ENCODE data around the gene ADD3. TPM values are rescaled to one million over a fixed set of nuclear protein-coding genes. Genes with fewer than 3 reads are reported as not detected.
"Not testable (repeated sequence)": the region's sequence is repeated elsewhere in the genome, so short reads cannot be mapped to it uniquely, and the experiment has no call there.

ADD3 gene
- total RNA-seq, 4 donors from 2014 or later = 257 to 644 (median 358) TPM

GRCh38 chr10:110045772-110046171 is 38.0 kb downstream of the ADD3 start:
- TF ChIP-seq CTCF (IDR thresholded peaks at IDR 0.05) (no peak), POLR2A (IDR thresholded peaks at IDR 0.05) (no peak)
- 88 to 92% methylated on average over 2 of the region's 2 CpGs for WGBS, 2 donors
- intact Hi-C loops (cut with DNase I) = no loop called here
- no peaks in the 10 kb centered on the region for H3K36me3 ChIP-seq
- no peak overlapping the region for H3K4me3 ChIP-seq (replicated peaks in 1 of 3)
- peaks cover 14 to 28% of the 10 kb centered on the region in 2 donors for H3K4me1 ChIP-seq
- H3K27me3 ChIP-seq = no peaks in the 10 kb centered on the region
- no peaks in the 10 kb centered on the region for H3K9me3 ChIP-seq
- H3K27ac ChIP-seq = no peak overlapping the region
- no peak for DNase-seq

- H3K9me3 ChIP-seq; H3K36me3 ChIP-seq; DNase-seq; H3K4me3 ChIP-seq (replicated peaks in 1 of 3); intact Hi-C loops (cut with DNase I); H3K27me3 ChIP-seq; H3K27ac ChIP-seq: not testable (repeated sequence)
- peaks cover 14% of the 10 kb centered on the region in 2 donors for H3K4me1 ChIP-seq
- WGBS, 2 donors = 93% methylated on average over 2 of the region's 2 CpGs
Measured at GRCh38 chr10:110048145-110048544, 40.4 kb downstream of the ADD3 start.

- no peaks in the 10 kb centered on the region for H3K27me3 ChIP-seq
- H3K36me3 ChIP-seq = no peaks in the 10 kb centered on the region
- no peak overlapping the region for H3K4me3 ChIP-seq (replicated peaks in 1 of 3)
- no peak overlapping the region for H3K27ac ChIP-seq
- H3K4me1 ChIP-seq = peaks cover 11 to 16% of the 10 kb centered on the region in 2 donors
- intact Hi-C loops (cut with DNase I) = no loop called here
- no peaks in the 10 kb centered on the region for H3K9me3 ChIP-seq
- WGBS, 2 donors = 94 to 97% methylated on average over 1 of the region's 1 CpG
- no peak for DNase-seq
- TF ChIP-seq CTCF (IDR thresholded peaks at IDR 0.05) (no peak), POLR2A (IDR thresholded peaks at IDR 0.05) (no peak)
Measured at GRCh38 chr10:110048781-110049180, 41.0 kb downstream of the ADD3 start.

- H3K27ac ChIP-seq; H3K36me3 ChIP-seq; H3K27me3 ChIP-seq; H3K4me3 ChIP-seq (replicated peaks in 1 of 3); DNase-seq; H3K9me3 ChIP-seq; intact Hi-C loops (cut with DNase I): not testable (repeated sequence)
- H3K4me1 ChIP-seq = peaks cover 12 to 16% of the 10 kb centered on the region in 2 donors
- 87 to 94% methylated on average over 7 of the region's 7 CpGs for WGBS, 2 donors
Measured at GRCh38 chr10:110049889-110050591, 42.3 kb downstream of the ADD3 start.

GRCh38 chr10:110051487-110051886 is 43.7 kb downstream of the ADD3 start:
- no peak for DNase-seq
- no peak for TF ChIP-seq CTCF (IDR thresholded peaks at IDR 0.05)
- no peak for TF ChIP-seq POLR2A (IDR thresholded peaks at IDR 0.05)

GRCh38 chr10:110052916-110053315 is 45.1 kb downstream of the ADD3 start:
- no peaks in the 10 kb centered on the region for H3K27me3 ChIP-seq
- no peak for DNase-seq
- peaks cover 30 to 33% of the 10 kb centered on the region in 2 donors for H3K4me1 ChIP-seq
- H3K4me3 ChIP-seq (replicated peaks in 1 of 3) = no peak overlapping the region
- no peaks in the 10 kb centered on the region for H3K9me3 ChIP-seq
- H3K36me3 ChIP-seq = no peaks in the 10 kb centered on the region
- no peak overlapping the region for H3K27ac ChIP-seq
- TF ChIP-seq CTCF (IDR thresholded peaks at IDR 0.05) (no peak), POLR2A (IDR thresholded peaks at IDR 0.05) (no peak)
- intact Hi-C loops (cut with DNase I) = no loop called here

More at GRCh38 chr10:110051487-110051886, 43.7 kb downstream of the ADD3 start:
- intact Hi-C loops (cut with DNase I) = no loop called here
- H3K4me3 ChIP-seq (replicated peaks in 1 of 3) = no peak overlapping the region
- no peak overlapping the region for H3K27ac ChIP-seq
- 85 to 95% methylated on average over 2 of the region's 2 CpGs for WGBS, 2 donors
- H3K9me3 ChIP-seq = no peaks in the 10 kb centered on the region
- no peaks in the 10 kb centered on the region for H3K36me3 ChIP-seq
- no peaks in the 10 kb centered on the region for H3K27me3 ChIP-seq
- peaks cover 23 to 26% of the 10 kb centered on the region in 2 donors for H3K4me1 ChIP-seq
